Esophagus squamous epithelium (tissue), 4 donors: Measurements from ENCODE around the gene AOPEP.

ENCODE experiments used
- CTCF ChIP-seq, 6 experiments: fragments of 450-650 bp in 4 of 6; fragments of 200-600 bp in 2 of 6; sonication (generic) in 2 of 6; IDR thresholded peaks; one replicate each; pipeline ENCODE4 v1.5.1; 2016 to 2019; ENCODE audit warnings: antibody characterized with exemption in 6 of 6, mild to moderate bottlenecking in 4 of 6, moderate library complexity in 4 of 6
- POLR2A ChIP-seq, 4 donors: fragments of 450-650 bp; IDR thresholded peaks; one replicate each; pipeline ENCODE4 v1.6.1; 2017; ENCODE audit warnings: antibody characterized with exemption in 4 of 4, mild to moderate bottlenecking in 4 of 4, moderate library complexity in 3 of 4

DNA sequence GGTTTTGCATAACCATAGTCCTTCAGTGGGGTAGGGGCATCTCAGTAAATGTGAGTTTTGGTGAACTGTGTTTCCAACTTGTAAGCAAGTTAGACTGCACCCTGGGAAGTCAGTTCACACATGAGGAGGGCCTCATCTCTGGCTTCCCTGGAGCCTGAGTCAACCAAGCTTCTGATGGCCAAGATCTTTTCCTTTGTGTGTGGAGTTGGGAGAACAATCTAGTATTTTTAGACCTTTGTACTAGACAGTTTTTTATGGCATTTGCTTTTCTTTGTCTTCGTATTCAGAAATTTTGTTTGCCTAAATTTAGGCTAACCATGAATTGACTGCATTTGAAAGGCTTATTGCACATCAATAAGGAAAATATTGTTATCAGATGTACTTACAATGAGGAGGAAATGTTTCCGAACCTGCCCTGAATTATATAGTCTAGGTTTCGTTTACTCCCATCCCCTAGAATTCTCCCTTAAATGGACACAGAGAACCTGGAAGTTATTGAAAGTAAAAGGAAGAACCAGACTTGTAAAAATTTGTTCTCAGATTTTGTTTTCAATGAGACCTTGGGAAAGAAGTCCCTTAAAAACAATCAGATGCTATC, 204.6 kb downstream of the AOPEP start:
- TF ChIP-seq CTCF (IDR thresholded peaks at IDR 0.05) (no peak), POLR2A (IDR thresholded peaks at IDR 0.05) (no peak)
